GM19099 (cell line): ENCODE measurements around the gene ZNF43.

Source experiments
- POLR2A ChIP-seq: IDR thresholded peaks from 3 replicates; pipeline ENCODE4 v1.6.1; 2011; ENCODE audit warnings: low read depth; ENCODE audit not compliant: insufficient read length; ENCODE audit errors: extremely low read depth

The ZNF43 gene

DNA sequence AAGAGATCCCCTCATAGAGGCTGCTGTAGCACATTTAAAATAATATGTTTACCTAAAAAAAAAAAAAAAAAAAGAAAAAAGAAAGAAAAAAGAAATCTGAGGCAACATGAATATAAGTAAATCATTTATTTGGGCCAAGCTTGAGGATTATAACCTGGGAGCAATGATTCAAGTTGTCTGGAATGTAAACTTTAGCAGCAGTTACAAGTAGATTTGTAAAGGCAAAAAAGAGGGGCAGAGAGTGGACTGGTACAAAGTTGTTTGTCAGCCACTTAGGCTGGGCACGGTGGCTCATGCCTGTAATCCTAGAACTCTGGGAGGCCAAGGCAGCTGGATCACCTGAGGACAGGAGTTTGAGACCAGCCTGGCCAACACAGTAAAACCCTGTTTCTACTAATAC lies 11.3 kb downstream of the ZNF43 start:
- TF ChIP-seq POLR2A, result no peak

DNA sequence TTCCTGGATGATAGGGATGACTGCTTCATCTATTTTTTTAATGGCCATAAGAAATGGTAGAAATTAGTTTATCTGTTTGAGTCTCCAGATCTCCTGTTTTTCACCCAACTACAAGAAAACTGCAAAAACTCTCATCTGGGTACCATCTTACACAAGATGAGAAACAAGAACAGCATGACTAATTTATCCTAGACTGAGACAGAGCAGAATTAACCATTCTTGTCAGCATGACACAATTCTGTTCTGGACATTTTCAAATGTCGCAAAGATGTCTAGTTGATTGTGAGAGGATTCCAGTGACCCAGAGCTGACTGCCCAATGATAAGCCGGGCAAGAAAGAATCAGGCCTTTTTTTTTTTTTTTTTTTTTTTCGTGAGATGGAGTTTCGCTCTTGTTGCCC lies 12.8 kb downstream of the ZNF43 start:
- no peak for TF ChIP-seq POLR2A

DNA sequence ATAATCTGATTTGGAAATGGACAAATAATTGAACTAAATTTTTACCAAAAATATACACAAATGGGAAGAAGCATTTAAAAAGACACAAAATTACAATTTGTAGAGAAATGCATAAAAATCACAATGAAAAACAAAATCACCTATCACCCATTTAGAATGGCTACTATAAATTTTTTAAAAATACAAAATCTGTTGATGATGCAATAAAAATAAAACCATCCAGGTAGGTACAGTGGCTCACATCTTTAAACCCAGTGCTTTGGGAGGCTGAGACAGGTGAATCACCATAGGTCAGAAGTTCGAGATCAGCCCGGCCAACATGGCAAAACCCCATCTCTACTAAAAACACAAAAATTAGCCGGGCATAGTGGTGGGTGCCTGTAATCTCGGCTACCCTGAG lies 23.5 kb downstream of the ZNF43 start:
- TF ChIP-seq POLR2A, result no peak

DNA sequence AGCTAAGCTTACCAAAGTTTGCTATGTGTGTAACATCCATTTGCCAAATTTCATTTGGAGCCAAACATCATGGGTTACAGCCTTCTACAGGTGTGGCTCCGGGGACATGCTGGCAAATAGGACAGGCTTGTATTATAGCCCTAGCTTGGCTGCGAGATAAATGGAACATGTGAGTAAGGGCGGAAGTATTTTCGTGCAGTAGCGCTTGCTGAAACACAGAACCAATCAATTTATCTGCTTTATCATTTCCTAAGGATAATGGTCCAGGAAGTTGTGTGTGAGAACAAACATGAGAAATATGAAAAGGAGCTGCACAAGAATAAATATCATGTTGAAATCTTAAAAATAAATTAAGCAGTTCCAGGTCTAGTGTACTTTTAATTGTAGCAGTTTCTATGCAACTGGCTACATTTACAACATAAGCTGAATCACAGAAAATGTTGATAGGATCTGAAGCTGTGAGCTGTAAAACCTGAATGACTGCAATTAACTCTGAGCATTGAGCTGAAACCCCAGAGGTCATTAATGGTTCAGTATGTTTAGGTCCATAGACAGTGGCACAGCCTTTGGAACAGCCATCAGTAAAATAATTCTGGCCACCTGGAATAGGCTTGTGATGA lies 46.4 kb downstream of the ZNF43 start:
- TF ChIP-seq POLR2A, result no peak

DNA sequence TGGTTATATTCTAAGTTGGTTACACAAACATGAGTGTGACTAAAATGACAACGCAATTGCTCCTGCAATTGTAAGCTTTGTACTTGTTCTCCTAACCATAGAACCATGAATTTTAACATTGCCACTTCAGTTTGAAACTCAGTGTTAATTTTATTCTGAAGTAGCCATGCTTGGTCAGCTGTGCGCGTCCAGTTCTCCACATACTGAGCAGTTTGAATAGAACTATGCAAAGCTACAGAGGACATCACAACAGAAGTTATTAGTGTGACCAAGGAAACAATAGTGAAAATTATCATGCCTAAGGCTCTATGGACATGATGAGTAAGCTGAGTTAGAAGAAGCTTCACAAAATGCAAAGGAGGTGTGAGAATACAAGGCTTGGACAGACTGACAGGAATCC lies 49.0 kb downstream of the ZNF43 start:
- TF ChIP-seq POLR2A, result no peak

DNA sequence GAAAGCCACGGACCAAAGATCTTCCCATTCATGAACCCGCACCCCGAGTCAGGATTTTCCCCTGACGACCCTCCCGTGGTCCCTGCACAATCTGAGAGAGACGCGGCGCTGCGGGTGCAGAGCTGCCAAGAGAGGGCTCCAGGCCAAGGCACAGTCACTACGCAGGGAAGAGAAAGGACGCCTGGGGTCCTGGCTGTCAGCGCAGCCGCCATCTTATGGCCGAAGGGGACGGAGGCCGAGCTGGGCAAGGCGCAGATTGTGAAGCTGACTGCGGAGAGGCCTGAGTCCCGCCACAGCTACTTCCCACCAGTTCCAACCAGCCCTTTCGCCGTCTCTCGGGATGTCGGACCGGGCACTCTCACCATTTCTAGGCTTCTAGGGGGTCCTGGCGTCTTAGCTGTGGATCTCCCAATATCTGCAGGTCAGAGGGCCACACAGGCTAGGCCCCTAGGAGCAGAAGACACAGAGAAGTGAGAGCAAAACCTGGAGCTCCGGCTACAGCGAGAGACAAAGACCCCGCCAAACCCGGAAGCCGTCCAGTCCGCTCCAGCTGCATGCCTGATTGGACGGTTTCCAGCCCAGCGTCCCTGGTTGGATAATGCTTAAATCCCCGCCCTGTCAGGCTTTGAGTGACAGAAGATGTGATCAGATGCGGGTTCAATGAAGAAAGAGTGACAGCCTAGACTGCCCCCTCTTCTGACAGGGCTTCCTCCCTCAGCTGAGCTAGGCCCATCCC lies 68.7 kb downstream of the ZNF43 start, which contains the start of gene ZNF100:
Gene ZNF100 (minus strand): TSS at position 515 of the 736 bp plus-strand sequence. CDS start 150 bp downstream, at position 365.
- TF ChIP-seq POLR2A, result peak; percentile 84

DNA sequence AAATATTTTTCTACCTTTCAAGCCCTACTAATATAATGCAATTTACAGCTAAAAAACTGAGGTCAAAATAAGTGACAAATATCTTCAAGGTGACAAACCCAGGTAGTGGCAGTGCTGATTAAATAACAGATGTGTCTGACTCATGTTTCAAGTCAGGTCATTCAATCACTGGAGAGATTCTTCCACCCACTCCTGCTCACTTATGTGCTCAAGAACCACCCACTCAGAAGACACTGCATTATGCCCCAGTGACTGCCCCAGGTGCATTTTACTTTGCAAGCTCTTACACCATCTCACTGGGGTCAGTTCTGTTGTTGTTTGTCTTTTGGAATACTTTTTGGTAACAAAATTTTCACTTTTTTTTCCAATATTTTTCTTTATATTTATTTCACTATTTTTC lies 70.8 kb downstream of the ZNF43 start:
- no peak for TF ChIP-seq POLR2A

DNA sequence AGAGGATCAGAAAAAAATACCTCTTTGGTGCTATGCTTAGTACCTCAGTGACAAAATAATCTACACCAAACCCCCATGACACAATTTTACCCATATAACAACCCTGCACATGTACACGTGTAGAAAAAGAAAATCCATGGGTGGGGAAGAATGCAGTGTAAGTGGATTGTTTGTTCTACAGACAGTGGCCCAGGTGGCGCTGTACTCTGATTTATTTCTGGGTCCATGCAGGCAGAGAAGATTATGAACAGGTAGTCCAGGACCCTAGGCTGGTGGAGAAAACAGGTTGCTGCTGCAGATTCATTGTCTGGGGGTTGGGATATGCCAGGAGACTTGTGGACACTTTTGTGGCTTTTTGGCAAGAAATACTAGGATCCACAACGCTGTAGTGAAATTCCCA lies 77.7 kb downstream of the ZNF43 start:
- no peak for TF ChIP-seq POLR2A
